K562 (cell line): ENCODE data around the gene HIPK2. TPM values are rescaled to one million over a fixed set of nuclear protein-coding genes. Genes with fewer than 3 reads are reported as not detected.

ENCODE experiments used
- ADNP ChIP-seq: fragments of 200-800 bp; sonication (Bioruptor generic); IDR thresholded peaks from 2 replicates; pipeline ENCODE4 v1.6.1; 2016; ENCODE audit warnings: missing genetic modification characterization, missing compliant biosample characterization
- CHD1 ChIP-seq: fragments of 200-600 bp; sonication (generic); IDR thresholded peaks from one replicate; pipeline ENCODE4 v1.6.1; 2012; ENCODE audit warnings: mild to moderate bottlenecking, moderate library complexity, low read length, inconsistent platforms
- DIDO1 ChIP-seq: fragments of 450-650 bp; IDR thresholded peaks from 2 replicates; pipeline ENCODE4 v1.6.1; 2016; ENCODE audit warnings: low read depth, missing biosample characterization, missing genetic modification characterization
- DPF2 ChIP-seq: fragments of 450-650 bp; IDR thresholded peaks from 2 replicates; pipeline ENCODE4 v1.6.1; 2016
- HCFC1 ChIP-seq: IDR thresholded peaks from 2 replicates; pipeline ENCODE4 v1.6.1; 2012; ENCODE audit warnings: low read depth, low read length, improper control_type of control experiment
- HDAC1 ChIP-seq, 2 experiments: fragments of 450-650 bp; IDR thresholded peaks; 2 replicates each; pipeline ENCODE4 v1.6.1; 2016 to 2017; ENCODE audit warnings: inconsistent platforms in 1 of 2, mild to moderate bottlenecking in 1 of 2, moderate library complexity in 1 of 2
- JUN ChIP-seq, 2 experiments: sonication (generic) in 1 of 2; formaldehyde crosslinking in 1 of 2; IDR thresholded peaks; 2 replicates each; pipeline versions ENCODE4 v1.6.1 to v1.8.0; 2012 to 2022; ENCODE audit warnings: borderline replicate concordance in 2 of 2, mild to moderate bottlenecking in 2 of 2, improper control_type of control experiment in 1 of 2, low read depth in 1 of 2, low read length in 1 of 2, missing genetic modification reagents in 1 of 2
- KLF1 ChIP-seq: fragments of 450-650 bp; IDR thresholded peaks from 2 replicates; pipeline ENCODE4 v1.6.1; 2016; ENCODE audit warnings: missing genetic modification characterization, missing compliant biosample characterization
- KLF13 ChIP-seq: fragments of 450-650 bp; IDR thresholded peaks from 2 replicates; pipeline ENCODE4 v1.6.1; 2016; ENCODE audit warnings: missing genetic modification characterization, low read depth, mild to moderate bottlenecking, missing compliant biosample characterization, moderate library complexity, borderline replicate concordance
- L3MBTL2 ChIP-seq: fragments of 450-650 bp; IDR thresholded peaks from 2 replicates; pipeline ENCODE4 v1.6.1; 2016; ENCODE audit warnings: mild to moderate bottlenecking, moderate library complexity
- MEF2D ChIP-seq: conservative IDR thresholded peaks from 2 replicates; pipeline ENCODE4 v1.6.1; 2016; ENCODE audit warnings: low read depth, missing genetic modification characterization, missing compliant biosample characterization
- NFIC ChIP-seq: fragments of 450-650 bp; IDR thresholded peaks from 2 replicates; pipeline ENCODE4 v1.6.1; 2017; ENCODE audit warnings: mild to moderate bottlenecking, inconsistent platforms
- PML ChIP-seq: IDR thresholded peaks from 2 replicates; pipeline ENCODE4 v1.6.1; 2012; ENCODE audit warnings: low read length, inconsistent platforms
- POLR2B ChIP-seq: fragments of 450-650 bp; IDR thresholded peaks from 2 replicates; pipeline ENCODE4 v1.6.1; 2018; ENCODE audit warnings: low read depth; ENCODE audit not compliant: partially characterized antibody
- RFX7 ChIP-seq: fragments of 250-450 bp; sonication (Bioruptor Pico); IDR thresholded peaks from 2 replicates; pipeline ENCODE4 v1.5.1; 2021; ENCODE audit warnings: mild to moderate bottlenecking
- SP2 ChIP-seq: IDR thresholded peaks from 2 replicates; pipeline ENCODE4 v1.6.1; 2011; ENCODE audit warnings: mild to moderate bottlenecking, low read depth, low read length, moderate library complexity; ENCODE audit not compliant: poor library complexity, severe bottlenecking; ENCODE audit errors: extremely low read depth
- TARDBP ChIP-seq: fragments of 450-650 bp; IDR thresholded peaks from 2 replicates; pipeline ENCODE4 v1.6.1; 2016
- TCF7L2 ChIP-seq: fragments of 150-350 bp; IDR thresholded peaks from 2 replicates; pipeline ENCODE4 v1.6.1; 2016; ENCODE audit warnings: low read depth, mild to moderate bottlenecking, low read length, moderate library complexity
- ZKSCAN3 ChIP-seq: fragments of 250-450 bp; sonication (Bioruptor Pico); IDR thresholded peaks from 2 replicates; pipeline ENCODE4 v1.4.0; 2020
- ZNF133 ChIP-seq: fragments of 250-450 bp; sonication (Bioruptor Pico); IDR thresholded peaks from 2 replicates; pipeline ENCODE4 v1.4.0; 2020; ENCODE audit warnings: mild to moderate bottlenecking
- ZNF695 ChIP-seq: fragments of 450-650 bp; formaldehyde crosslinking; IDR thresholded peaks from 2 replicates; pipeline ENCODE4 v1.4.0; 2020; ENCODE audit warnings: mild to moderate bottlenecking, moderate library complexity
- polyA plus RNA-seq, 8 experiments: library from polyadenylated mRNA; depleted of rRNA in 4 of 8; stranded (reverse) in 5 of 8; unstranded in 3 of 8; fragments of >200 nt; fragmentation: Nextera tagmentation in 2 of 8; fragmentation: Illumina TruSeq in 1 of 8; extraction: Ambion mirVana in 2 of 8; extraction: Trizol in 1 of 8; gene quantifications; 2 replicates each; pipeline versions ENCODE4 v1.2.1 to v1.2.3, GENCODE V29; 2011 to 2014; ENCODE audit warnings: inconsistent platforms in 1 of 8, missing spikeins in 1 of 8
- total RNA-seq, 7 experiments: library from RNA; depleted of rRNA in 6 of 7; stranded (reverse); fragments of >200 nt in 6 of 7; fragmentation: Illumina TruSeq in 2 of 7; extraction: Trizol in 2 of 7; gene quantifications; 2 replicates each; pipeline versions ENCODE4 v1.2.1 to v1.2.3, GENCODE V29; 2011 to 2021; ENCODE audit warnings: low replicate concordance in 1 of 7
- TF ChIP-seq, protein P1 (sequence below): sonication (generic); formaldehyde crosslinking; IDR thresholded peaks from 2 replicates; pipeline ENCODE4 v1.8.1; 2023; ENCODE audit warnings: mild to moderate bottlenecking, missing genetic modification reagents
- TF ChIP-seq, protein P2 (sequence below): sonication (generic); IDR thresholded peaks from 2 replicates; pipeline ENCODE4 v1.6.1; 2016
- TF ChIP-seq, protein P3 (sequence below): sonication (generic); formaldehyde crosslinking; IDR thresholded peaks from 2 replicates; pipeline ENCODE4 v1.9.0; 2022; ENCODE audit warnings: mild to moderate bottlenecking, missing genetic modification reagents

HIPK2 gene
- total and polyA plus RNA-seq, 9 of the 15 experiments (the other 6 are each of a cell fraction or from before 2014, with no cell fraction given) = 0.69 to 19.8 (median 5.1) TPM

DNA sequence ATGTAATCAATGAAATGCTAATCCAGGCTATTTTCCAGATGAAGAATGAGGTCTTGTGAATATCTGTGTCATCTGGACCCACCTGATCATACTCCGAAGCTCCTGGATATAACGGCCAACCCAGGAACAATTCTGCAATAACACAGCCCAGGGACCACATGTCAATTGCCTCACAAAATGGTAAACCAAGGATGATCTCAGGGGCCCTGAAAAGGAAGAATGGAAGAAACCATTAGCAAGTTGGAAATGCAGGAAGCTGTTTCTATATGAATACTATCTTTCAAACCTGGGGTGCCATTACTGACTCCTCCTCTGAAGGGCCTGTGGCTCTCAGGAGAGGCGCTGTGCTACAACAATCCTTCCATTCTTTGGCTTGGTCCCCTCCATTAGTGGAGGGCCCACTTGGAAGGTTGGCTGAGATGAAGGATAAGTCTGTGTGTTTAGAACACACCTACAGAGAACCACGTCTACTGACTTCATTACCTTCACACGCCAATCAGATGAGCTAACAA, 146.2 kb downstream of the HIPK2 start (continued):
- no peak for TF ChIP-seq JUN (IDR thresholded peaks at IDR 0.05; ENCODE audit: borderline replicate concordance, low read depth, low read length)
- TF ChIP-seq JUN (CRISPR knock-in tag; IDR thresholded peaks at IDR 0.05; ENCODE audit: borderline replicate concordance) = no peak
- TF ChIP-seq DIDO1 (tag) = no peak
- 0 out of 2 replicates have a peak, but pooled peaks have one; percentile 36 for TF ChIP-seq KLF1 (tag)
- no peak for TF ChIP-seq PML
- peak; percentile 14 for TF ChIP-seq DPF2
- TF ChIP-seq RFX7 (CRISPR knock-in tag) = no peak
- no peak for TF ChIP-seq L3MBTL2
- TF ChIP-seq MEF2D (tag) = no peak
- TF ChIP-seq CHD1 = no peak
- no peak for TF ChIP-seq POLR2B
- TF ChIP-seq ADNP (tag) = no peak
- no peak for TF ChIP-seq SP2
- no peak for TF ChIP-seq ZNF133 (CRISPR knock-in tag)
- no peak for TF ChIP-seq KLF13 (tag)
- TF ChIP-seq, protein P1, sequence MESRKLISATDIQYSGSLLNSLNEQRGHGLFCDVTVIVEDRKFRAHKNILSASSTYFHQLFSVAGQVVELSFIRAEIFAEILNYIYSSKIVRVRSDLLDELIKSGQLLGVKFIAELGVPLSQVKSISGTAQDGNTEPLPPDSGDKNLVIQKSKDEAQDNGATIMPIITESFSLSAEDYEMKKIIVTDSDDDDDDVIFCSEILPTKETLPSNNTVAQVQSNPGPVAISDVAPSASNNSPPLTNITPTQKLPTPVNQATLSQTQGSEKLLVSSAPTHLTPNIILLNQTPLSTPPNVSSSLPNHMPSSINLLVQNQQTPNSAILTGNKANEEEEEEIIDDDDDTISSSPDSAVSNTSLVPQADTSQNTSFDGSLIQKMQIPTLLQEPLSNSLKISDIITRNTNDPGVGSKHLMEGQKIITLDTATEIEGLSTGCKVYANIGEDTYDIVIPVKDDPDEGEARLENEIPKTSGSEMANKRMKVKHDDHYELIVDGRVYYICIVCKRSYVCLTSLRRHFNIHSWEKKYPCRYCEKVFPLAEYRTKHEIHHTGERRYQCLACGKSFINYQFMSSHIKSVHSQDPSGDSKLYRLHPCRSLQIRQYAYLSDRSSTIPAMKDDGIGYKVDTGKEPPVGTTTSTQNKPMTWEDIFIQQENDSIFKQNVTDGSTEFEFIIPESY (CRISPR knock-in tag) = no peak
- no peak for TF ChIP-seq TARDBP
- TF ChIP-seq ZKSCAN3 (CRISPR knock-in tag) = no peak
- TF ChIP-seq NFIC = no peak
- TF ChIP-seq HDAC1 (IDR thresholded peaks at IDR 0.05) = 0 out of 4 replicates have a peak, but pooled peaks of 1 of the 2 experiments have one; percentile 20
- TF ChIP-seq TCF7L2 = no peak
- TF ChIP-seq, protein P2, sequence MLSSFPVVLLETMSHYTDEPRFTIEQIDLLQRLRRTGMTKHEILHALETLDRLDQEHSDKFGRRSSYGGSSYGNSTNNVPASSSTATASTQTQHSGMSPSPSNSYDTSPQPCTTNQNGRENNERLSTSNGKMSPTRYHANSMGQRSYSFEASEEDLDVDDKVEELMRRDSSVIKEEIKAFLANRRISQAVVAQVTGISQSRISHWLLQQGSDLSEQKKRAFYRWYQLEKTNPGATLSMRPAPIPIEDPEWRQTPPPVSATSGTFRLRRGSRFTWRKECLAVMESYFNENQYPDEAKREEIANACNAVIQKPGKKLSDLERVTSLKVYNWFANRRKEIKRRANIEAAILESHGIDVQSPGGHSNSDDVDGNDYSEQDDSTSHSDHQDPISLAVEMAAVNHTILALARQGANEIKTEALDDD = no peak
- no peak for TF ChIP-seq ZNF695 (CRISPR knock-in tag)
- TF ChIP-seq HCFC1 = no peak
- TF ChIP-seq, protein P3, sequence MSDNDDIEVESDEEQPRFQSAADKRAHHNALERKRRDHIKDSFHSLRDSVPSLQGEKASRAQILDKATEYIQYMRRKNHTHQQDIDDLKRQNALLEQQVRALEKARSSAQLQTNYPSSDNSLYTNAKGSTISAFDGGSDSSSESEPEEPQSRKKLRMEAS (CRISPR knock-in tag) = peak; percentile 49; the same call in 1 of the 2 replicates
